Right hindlimb (tissue), 1 donor: ENCODE measurements around the gene PLAAT4.
"Not testable (repeated sequence)": the region's sequence is repeated elsewhere in the genome, so short reads cannot be mapped to it uniquely, and the experiment has no call there.

Source experiments
- DNase-seq: peaks from one replicate; pipeline ENCODE4 v3.0.0-alpha.2; 2018

The PLAAT4 gene

DNA sequence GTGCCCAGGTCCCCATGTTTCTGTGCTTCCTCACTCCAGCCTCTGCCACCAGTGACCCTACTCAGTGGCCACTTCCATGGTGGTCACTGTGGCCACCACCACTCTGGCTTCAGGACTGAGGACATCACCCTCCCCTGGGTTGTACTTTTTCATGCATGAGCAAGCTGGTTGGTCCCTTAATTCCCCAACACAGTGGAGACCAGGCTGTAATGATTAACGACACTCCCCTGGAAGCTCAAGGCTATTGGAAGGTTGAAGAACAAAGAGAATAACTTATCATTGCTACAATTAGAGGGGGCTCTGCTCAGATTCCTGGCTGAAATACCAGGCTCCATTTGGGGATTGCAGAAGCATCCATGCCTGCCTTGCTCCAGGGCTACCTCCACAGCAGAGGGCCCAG lies 10.5 kb downstream of the PLAAT4 start:
- DNase-seq: no peak

DNA sequence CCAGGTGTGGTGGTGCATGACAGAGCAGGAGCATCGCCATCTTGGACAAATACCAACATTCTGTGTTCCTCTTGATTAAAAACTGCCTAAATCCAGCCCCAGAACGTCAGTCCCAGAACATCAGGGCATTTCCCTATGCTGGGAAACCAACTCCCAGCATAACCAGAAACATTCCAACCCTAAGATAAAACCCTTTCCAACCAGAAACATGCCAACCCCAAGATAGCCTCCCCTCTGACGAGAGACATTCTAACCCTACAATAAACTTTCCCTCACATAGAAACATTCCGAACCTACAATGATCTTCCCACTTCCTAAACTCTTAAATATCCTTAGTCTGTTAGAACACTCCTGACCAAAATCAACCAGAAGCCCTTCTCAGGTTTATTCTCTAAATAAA lies 11.6 kb downstream of the PLAAT4 start:
- no peak for DNase-seq

DNA sequence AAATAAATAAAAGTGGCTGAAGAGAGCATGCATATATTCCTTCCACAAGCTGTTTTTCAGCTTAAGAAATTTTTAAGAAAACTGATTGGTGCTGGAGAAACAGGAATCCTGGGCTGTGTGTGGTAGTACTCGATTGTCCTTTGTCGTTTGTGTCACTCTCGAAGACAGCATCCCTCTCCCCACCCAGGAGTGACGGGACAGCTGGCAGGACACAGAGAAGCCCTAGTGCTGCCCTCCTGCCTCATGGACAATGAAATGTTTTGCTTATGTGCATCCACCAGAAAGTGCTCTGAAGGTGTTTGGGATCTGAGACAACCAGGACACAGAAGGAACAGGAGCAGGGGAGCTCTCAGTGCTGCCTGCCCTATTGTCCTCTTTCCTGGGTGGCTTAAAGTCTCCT lies 12.8 kb downstream of the PLAAT4 start:
- no peak for DNase-seq

GRCh38 chr11:63550156-63550700 lies 13.6 kb downstream of the PLAAT4 start:
- not testable (repeated sequence) for DNase-seq

- no peak for DNase-seq
Observed at GRCh38 chr11:63551091-63551888, 14.7 kb downstream of the PLAAT4 start.

DNA sequence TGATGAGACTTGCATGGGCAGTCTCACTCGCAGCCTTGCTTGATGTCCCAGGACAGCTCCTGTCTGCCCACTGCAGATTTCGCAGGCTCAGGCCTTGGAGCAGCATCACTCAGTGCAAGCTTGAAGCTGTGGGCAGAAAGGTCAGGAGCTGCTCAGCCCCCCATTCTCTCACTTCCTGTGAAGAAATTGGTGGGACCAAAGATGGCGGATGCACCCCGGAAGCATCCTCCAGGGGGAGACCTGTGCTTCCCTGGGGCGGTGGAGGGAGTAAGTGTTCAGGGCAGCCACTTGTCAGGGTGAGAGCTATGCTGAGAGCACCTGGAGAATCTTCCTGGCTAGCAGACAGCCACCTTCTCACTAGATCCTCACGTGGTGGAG lies 15.3 kb downstream of the PLAAT4 start:
- DNase-seq: no peak

- DNase-seq: no peak
Observed at GRCh38 chr11:63552921-63553320, 16.3 kb downstream of the PLAAT4 start.

DNA sequence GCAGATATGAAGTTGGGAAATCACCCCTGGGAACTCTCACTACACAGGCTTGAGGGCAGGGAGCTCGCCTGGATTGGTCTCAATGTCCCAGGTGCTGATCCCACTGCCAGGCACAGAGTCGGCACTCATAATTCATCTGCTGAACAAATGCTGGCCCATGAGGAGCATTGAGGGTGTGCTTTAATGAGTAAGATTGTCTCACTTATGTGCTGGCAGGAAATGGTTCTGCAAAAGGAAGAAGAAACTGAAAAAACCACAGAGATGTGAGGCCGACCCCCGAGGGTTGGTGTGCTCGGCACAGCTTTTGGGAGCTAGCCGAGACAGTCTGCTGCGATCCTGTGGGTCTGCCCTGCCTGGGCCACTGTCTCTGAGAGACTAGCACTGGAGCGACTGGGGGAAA lies 17.2 kb downstream of the PLAAT4 start:
- no peak for DNase-seq

DNA sequence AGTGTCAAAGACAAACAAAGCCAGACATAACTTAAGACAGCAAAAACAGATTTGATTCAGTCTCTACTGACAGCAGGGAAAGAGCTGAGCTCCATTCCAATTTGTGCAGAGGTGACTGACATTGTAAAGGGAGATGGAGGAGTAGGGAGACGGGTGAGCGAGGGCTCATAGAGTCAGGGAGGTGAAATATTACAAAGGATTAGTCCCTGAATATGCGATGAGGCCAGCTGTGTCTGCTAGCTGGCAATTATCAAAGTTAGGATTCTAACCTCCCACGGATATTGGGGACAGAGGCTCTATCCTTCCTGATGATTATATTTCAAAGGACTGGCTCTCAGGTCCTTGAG lies 18.2 kb downstream of the PLAAT4 start:
- DNase-seq: no peak

DNA sequence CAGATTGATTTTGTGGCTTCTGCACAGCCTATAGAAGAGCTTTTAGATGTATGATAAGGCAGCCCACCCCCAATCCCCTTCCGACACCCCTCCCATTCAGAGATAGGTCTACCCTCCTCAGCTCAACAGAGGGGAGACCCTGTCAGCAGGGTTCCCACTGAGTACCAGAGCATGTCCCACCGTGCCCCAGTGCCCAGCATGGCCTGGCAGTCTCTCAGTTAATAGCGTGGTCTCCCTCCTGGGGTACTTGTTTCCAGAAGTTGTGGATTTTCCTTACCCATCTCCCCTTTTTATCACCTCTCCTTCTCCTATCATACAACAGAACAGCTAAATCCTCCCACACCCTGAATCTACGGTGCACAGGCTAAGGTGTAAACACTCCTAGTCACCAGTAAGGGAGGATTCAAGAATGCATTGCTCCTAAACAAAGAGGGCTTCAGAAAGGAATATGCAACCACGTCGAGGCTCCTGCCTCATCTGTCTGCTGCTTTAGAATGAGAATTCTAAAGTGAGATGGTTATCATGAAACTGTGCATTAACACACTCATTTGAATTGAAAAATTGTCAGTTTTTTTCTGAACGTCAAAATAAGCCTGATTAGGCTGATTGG lies 19.9 kb downstream of the PLAAT4 start:
- DNase-seq: no peak

DNA sequence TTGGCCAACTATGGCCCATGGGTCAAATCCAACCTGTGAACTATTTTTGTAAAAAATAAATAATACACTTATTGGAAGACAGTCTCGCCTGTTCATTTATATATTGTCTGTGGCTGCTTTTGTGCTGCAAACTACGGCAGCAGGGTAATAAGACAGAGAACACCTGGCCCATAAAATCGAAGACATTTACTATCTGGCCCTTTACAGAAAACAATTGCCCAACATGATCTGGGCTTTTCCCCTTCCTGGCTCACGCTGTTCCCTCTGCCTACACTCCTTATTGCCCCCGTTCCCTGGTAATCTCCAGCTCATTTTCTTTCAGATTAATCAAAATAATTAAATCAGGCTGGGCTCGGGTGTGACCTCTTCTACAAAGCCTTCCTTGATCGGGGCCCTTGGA lies 21.0 kb downstream of the PLAAT4 start:
- DNase-seq: no peak

DNA sequence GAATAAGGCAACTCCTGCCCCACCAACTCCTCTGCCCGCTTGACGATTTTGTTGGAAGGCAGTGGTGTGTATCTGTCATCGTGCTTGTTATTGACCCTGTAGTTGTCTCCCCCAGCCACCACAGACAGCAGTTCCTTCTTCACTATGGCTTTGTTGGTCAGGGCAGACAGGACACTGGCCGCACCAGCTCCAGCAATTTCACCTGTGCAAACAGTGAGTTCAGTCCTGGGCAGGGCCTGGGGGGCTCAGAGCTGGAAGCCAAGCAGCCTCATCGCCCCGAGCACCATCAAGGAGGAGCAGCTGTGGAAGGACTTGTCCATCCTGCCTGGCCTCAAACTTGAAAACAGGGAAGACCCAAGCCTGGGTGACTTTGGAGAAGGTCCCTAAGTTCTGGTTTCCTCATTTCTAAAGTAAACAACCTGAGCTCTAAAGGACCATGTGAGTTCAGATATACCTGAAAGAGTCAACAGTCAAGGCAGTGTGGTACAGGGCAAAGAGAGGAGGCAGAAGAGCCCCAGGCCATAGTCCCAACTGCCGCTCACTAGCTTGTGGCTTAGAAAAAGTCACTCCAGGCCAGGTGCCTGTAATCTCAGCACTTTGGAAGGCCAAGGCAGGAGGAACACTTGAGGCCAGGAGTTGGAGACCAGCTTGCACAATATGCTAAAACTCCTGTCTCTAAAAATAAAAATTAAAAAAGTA lies 22.0 kb downstream of the PLAAT4 start:
- no peak for DNase-seq

DNA sequence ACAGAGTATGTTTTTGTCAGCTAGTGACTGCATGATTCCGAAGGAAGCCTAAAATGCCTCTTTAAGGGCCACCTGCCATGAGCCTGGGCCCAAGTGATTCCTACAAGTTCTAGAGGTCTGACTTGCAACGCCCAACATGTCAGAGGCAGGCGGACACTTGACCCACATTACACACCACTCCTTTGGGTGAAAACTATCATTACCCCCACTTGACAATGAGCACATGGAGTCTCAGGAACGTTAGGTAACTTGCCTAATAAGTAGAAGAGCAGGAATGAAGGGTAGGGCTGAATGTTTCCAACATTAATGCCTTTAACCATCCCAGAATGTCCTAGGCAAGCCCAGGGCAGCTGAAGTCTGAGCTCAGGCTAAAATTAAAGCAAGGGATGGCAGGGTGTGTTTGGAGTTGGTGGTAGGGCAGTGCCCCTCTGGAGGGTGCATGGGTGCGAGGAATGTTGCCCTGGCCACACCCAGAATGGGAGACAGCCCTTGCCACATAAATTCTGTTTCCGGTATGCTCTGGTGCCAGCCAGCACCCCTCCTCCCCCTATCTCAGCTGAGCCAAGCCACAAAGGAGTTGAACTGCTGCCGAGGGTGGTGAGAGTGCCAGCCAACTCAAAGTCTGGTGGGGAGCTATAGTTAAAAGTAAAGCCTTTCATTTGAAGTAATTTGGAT lies 24.0 kb downstream of the PLAAT4 start:
- peak; percentile 44 for DNase-seq

GRCh38 chr11:63563201-63564055 lies 26.8 kb downstream of the PLAAT4 start, which contains the start of gene PLAAT2:
TSS of gene PLAAT2 (minus strand) at chr11:63563379. CDS start at chr11:63563324, 55 bp downstream.
- no peak for DNase-seq

- DNase-seq: no peak
Observed at GRCh38 chr11:63564056-63564774, 27.6 kb downstream of the PLAAT4 start.

DNA sequence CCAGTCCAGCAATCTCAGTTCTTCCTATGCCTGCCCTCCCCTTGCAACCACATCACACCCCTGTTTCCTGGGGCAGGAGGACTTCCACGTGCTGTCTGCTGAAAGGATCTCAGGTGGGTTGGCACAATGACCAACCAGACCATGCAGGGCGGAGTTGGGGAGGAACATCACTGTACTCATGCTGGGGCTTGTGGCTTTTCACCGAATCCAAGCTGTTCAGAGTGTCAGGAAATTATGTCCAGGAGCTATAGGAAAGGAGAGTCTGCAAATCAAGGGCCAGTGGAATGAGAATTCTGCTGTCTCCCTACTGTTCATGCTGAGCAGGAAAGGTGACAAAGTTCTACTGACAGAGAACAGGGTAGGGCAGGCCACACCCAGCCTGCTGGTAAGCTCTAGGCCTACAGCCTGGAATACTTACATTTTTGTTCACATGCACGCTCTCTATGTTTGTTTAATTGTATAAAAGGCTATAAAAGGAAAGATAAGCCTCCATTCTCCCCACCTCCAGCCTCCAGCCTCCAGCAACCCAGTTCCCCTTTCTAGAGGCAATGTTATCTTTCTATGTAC lies 28.3 kb downstream of the PLAAT4 start:
- DNase-seq: no peak

- DNase-seq: peak; percentile 60
Observed at GRCh38 chr11:63567044-63567840, 30.6 kb downstream of the PLAAT4 start.

DNA sequence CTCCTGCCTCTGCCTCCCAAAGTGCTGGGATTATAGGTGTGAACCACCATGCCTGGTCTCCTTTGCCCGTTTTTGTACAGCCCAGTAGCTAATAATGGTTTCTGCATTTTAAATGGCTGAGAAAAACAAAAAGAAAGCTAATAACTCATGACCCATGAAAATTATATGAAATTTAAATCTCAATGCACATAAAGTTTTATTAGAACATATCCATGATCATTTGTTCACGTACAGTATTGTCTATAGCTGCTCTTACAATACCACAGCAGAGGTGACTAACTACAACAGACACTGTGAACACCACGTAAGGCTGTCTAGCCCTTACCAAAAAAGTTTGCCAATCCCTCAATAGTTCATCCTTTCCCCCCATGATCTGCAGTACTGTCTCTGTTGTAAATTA lies 33.0 kb downstream of the PLAAT4 start:
- no peak for DNase-seq

DNA sequence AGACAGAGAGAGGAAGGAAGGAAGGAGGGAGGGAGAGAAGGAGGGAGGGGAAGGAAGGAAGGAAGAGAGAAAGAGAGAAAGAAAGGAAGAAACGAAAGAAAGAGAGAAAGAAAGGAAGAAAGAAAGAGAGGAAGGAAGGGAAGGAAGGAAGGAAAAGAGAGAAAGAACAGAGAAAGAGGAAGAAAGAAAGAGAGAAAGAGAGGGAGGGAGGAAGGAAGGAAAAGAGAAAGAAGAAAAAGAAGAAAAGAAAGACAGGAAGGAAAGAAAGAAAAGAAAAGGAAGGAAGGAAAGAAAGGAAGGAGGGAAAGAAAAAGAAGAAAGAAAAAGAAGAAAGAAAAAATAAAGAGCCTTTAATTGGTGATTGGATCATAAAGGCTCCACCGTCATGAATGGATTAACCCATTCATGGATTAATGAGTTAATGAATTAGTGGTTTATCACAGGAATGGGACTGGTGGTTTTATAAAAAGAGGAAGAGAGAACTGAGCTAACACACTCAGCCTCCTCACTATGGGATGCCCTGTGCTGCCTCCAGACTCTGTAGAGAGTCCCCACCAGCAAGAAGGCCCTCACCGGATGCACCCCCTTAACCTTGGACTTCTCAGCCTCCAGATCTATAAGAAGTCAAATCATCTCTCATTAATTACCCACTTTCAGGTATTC lies 35.5 kb downstream of the PLAAT4 start:
- DNase-seq: no peak
